Gastroesophageal sphincter (tissue), 4 donors: ENCODE measurements around the gene NR3C1. TPM values are rescaled to one million over a fixed set of nuclear protein-coding genes. Genes with fewer than 3 reads are reported as not detected.

Experiments used
- ATAC-seq: fragments of 150-250 bp; one replicate; pipeline ENCODE4 v1.9.1; 2016; ENCODE audit warnings: mild to moderate bottlenecking, moderate library complexity
- H3K27ac ChIP-seq, 4 donors: fragments of 200-600 bp; sonication (generic) in 3 of 4; 1 replicate in 3 of 4; 2 replicates in 1 of 4; pipeline ENCODE4 v1.5.1; 2016 to 2019
- H3K27me3 ChIP-seq: fragments of 200-600 bp; sonication (generic); one replicate; pipeline ENCODE4 v1.5.1; 2019
- H3K36me3 ChIP-seq, 2 donors: fragments of 200-600 bp; sonication (generic); one replicate each; pipeline ENCODE4 v1.5.1; 2019; ENCODE audit warnings: control low read depth in 1 of 2
- H3K4me1 ChIP-seq, 3 donors: fragments of 200-600 bp; sonication (generic); 1 replicate in 2 of 3; 2 replicates in 1 of 3; pipeline ENCODE4 v1.5.1; 2016 to 2019; ENCODE audit warnings: control low read depth in 2 of 3
- H3K4me3 ChIP-seq, 2 donors: fragments of 200-600 bp; sonication (generic); one replicate each; pipeline ENCODE4 v1.5.1; 2019; ENCODE audit warnings: mild to moderate bottlenecking in 1 of 2, moderate library complexity in 1 of 2
- H3K9me3 ChIP-seq, 3 donors: fragments of 200-600 bp; sonication (generic); one replicate each; pipeline ENCODE4 v1.5.1; 2017 to 2019; ENCODE audit warnings: control low read depth in 2 of 3
- CTCF ChIP-seq, 4 experiments: fragments of 200-600 bp in 2 of 4; fragments of 450-650 bp in 2 of 4; sonication (generic) in 1 of 4; IDR thresholded peaks; one replicate each; pipeline ENCODE4 v1.5.1; 2017 to 2019; ENCODE audit warnings: antibody characterized with exemption in 4 of 4, mild to moderate bottlenecking in 2 of 4, moderate library complexity in 2 of 4
- EP300 ChIP-seq: sonication (generic); formaldehyde crosslinking; IDR thresholded peaks from one replicate; pipeline ENCODE4 v1.6.1; 2017; ENCODE audit warnings: antibody characterized with exemption, mild to moderate bottlenecking
- POLR2A ChIP-seq, 2 donors: fragments of 450-650 bp; IDR thresholded peaks; one replicate each; pipeline ENCODE4 v1.6.1; 2017; ENCODE audit warnings: antibody characterized with exemption in 2 of 2, mild to moderate bottlenecking in 2 of 2, moderate library complexity in 1 of 2
- POLR2AphosphoS5 ChIP-seq: sonication (generic); formaldehyde crosslinking; IDR thresholded peaks from one replicate; pipeline ENCODE4 v1.6.1; 2017; ENCODE audit warnings: antibody characterized with exemption
- WGBS, 2 donors: methylation state at CpG; one replicate each; pipeline ENCODE4 v1.1.5; 2018; ENCODE audit warnings: low coverage in 1 of 2; 5-methylcytosine and 5-hydroxymethylcytosine counted together
- total RNA-seq, 4 donors: library from RNA; depleted of rRNA; stranded (reverse); fragments of >200 nt; gene quantifications; one replicate each; pipeline ENCODE4 v1.1.0, GENCODE V29; 2016

The NR3C1 gene
- total RNA-seq, 4 donors from 2014 or later = 69.7 to 103 (median 85.6) TPM

GRCh38 chr5:143446535-143447226 is 43.2 kb upstream of the NR3C1 start:
- TF ChIP-seq POLR2A (IDR thresholded peaks at IDR 0.05) = no peak
- no peak for TF ChIP-seq POLR2AphosphoS5
- Histone ChIP-seq H3K4me3 (no peak overlapping the region), H3K4me1 (no peaks in the 10 kb centered on the region), H3K36me3 (no peaks in the 10 kb centered on the region), H3K27me3 (no peaks in the 10 kb centered on the region), H3K9me3 (no peaks in the 10 kb centered on the region), H3K27ac (no peak overlapping the region)
- ATAC-seq = no peak
- WGBS, 2 donors = 100% methylated on average over 1 of the region's 1 CpG

DNA sequence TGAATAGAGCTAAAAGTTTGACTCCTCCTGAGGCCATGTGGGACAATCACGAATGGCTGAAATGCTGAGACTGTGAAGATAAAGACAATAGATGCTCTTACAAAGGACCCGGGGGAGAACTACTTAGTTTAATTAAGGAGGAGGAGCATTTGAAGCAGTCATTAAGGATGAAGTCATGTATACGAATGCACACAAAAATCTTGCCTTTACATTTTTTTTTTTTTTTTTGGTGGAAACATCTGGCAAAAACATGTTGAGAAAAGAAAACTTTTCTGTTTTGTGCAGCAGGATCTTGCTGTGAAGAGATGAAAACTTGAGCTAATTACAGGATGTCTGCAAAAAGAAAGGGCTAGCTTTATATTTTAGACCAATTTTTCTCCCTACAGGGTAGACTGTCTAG is 42.3 kb upstream of the NR3C1 start:
- Histone ChIP-seq H3K4me3 (no peak overlapping the region), H3K27me3 (no peaks in the 10 kb centered on the region), H3K9me3 (no peaks in the 10 kb centered on the region), H3K4me1 (no peaks in the 10 kb centered on the region), H3K27ac (no peak overlapping the region), H3K36me3 (no peaks in the 10 kb centered on the region)
- WGBS, 2 donors = 36 to 47% methylated on average over 3 of the region's 3 CpGs
- ATAC-seq = no peak
- no peak for TF ChIP-seq POLR2A (IDR thresholded peaks at IDR 0.05)
- no peak for TF ChIP-seq CTCF (IDR thresholded peaks at IDR 0.05)
- no peak for TF ChIP-seq EP300
- TF ChIP-seq POLR2AphosphoS5 = no peak

GRCh38 chr5:143443330-143443729 is 39.8 kb upstream of the NR3C1 start:
- Histone ChIP-seq H3K27me3 (no peaks in the 10 kb centered on the region), H3K9me3 (no peaks in the 10 kb centered on the region), H3K4me1 (no peaks in the 10 kb centered on the region), H3K36me3 (no peaks in the 10 kb centered on the region), H3K27ac (no peak overlapping the region), H3K4me3 (no peak overlapping the region)
- WGBS, 2 donors = 89 to 100% methylated on average over 1 of the region's 1 CpG
- ATAC-seq = no peak
- TF ChIP-seq CTCF (IDR thresholded peaks at IDR 0.05) = no peak
- TF ChIP-seq POLR2AphosphoS5 = no peak
- TF ChIP-seq EP300 = no peak
- no peak for TF ChIP-seq POLR2A (IDR thresholded peaks at IDR 0.05)

DNA sequence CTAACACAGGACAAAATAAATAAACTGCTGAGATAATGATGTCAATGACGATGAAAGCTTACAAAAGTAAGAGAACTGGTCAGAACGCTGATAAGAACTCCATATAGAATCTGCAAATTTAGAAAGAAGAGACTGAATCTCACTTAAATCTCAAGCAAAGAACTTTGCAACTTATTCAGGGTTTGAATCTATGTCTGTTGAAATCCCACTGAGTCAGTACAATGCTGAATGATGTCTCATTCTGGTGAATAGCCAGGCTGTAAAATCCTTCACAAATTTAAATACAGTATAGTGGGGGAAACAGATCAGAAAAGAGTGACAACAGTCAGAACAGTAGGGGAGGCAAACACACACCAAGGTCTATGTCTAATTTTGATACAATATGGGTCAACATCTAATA is 38.9 kb upstream of the NR3C1 start:
- Histone ChIP-seq H3K36me3 (no peaks in the 10 kb centered on the region), H3K4me1 (no peaks in the 10 kb centered on the region), H3K9me3 (no peaks in the 10 kb centered on the region), H3K27ac (no peak overlapping the region), H3K27me3 (no peaks in the 10 kb centered on the region), H3K4me3 (no peak overlapping the region)
- ATAC-seq = no peak
- WGBS, 2 donors = 61 to 100% methylated on average over 2 of the region's 2 CpGs
- TF ChIP-seq POLR2AphosphoS5 (no peak), POLR2A (IDR thresholded peaks at IDR 0.05) (no peak), EP300 (no peak), CTCF (IDR thresholded peaks at IDR 0.05) (no peak)

GRCh38 chr5:143440448-143441115 is 37.1 kb upstream of the NR3C1 start:
- no peak for TF ChIP-seq POLR2A (IDR thresholded peaks at IDR 0.05)
- no peak for TF ChIP-seq CTCF (IDR thresholded peaks at IDR 0.05)
- no peak for TF ChIP-seq POLR2AphosphoS5
- no peak for TF ChIP-seq EP300
- 56 to 60% methylated on average over 1 to 2 of the region's 2 CpGs for WGBS, 2 donors
- no peaks in the 10 kb centered on the region for H3K9me3 ChIP-seq
- H3K27me3 ChIP-seq = no peaks in the 10 kb centered on the region
- no peak for ATAC-seq
- H3K4me3 ChIP-seq = no peak overlapping the region
- H3K36me3 ChIP-seq = no peaks in the 10 kb centered on the region
- H3K4me1 ChIP-seq = no peaks in the 10 kb centered on the region
- no peak overlapping the region for H3K27ac ChIP-seq
